Osteoblast (primary cell): Measurements from ENCODE around the gene ZG16B. TPM values are rescaled to one million over a fixed set of nuclear protein-coding genes. Genes with fewer than 3 reads are reported as not detected.

Experiments
- DNase-seq: peaks from one replicate; pipeline ENCODE4 v3.0.0; 2011; ENCODE audit warnings: low spot score, mixed read lengths; ENCODE audit not compliant: insufficient read length; ENCODE audit errors: missing footprints
- H2AFZ ChIP-seq: 2 replicates; pipeline ENCODE4 v1.6.0; 2011; ENCODE audit warnings: mild to moderate bottlenecking, low read length
- H3K27ac ChIP-seq: 2 replicates; pipeline ENCODE4 v1.5.1; 2011; ENCODE audit warnings: mild to moderate bottlenecking, low read depth, low read length, moderate library complexity
- H3K27me3 ChIP-seq: 2 replicates; pipeline ENCODE4 v1.6.0; 2012; ENCODE audit warnings: mild to moderate bottlenecking, control low read depth, inconsistent platforms, low read length, moderate library complexity; ENCODE audit not compliant: insufficient read depth
- H3K36me3 ChIP-seq: 2 replicates; pipeline ENCODE4 v1.5.1; 2011; ENCODE audit warnings: mild to moderate bottlenecking, low read length, control low read depth, moderate library complexity; ENCODE audit not compliant: insufficient read depth
- H3K4me1 ChIP-seq: 2 replicates; pipeline ENCODE4 v1.5.1; 2011; ENCODE audit warnings: mild to moderate bottlenecking, low read length, control low read depth, moderate library complexity; ENCODE audit not compliant: insufficient read depth
- H3K4me2 ChIP-seq: 2 replicates; pipeline ENCODE4 v1.6.0; 2011; ENCODE audit warnings: mild to moderate bottlenecking, low read length; ENCODE audit not compliant: insufficient read depth
- H3K4me3 ChIP-seq: fragments of 200-600 bp; sonication (generic); 3 replicates; pipeline ENCODE4 v1.5.1; 2012; ENCODE audit warnings: mild to moderate bottlenecking, low read length, inconsistent platforms; ENCODE audit not compliant: insufficient read depth
- H3K79me2 ChIP-seq: 2 replicates; pipeline ENCODE4 v1.6.0; 2012; ENCODE audit warnings: mild to moderate bottlenecking, low read length, control low read depth, inconsistent platforms; ENCODE audit not compliant: insufficient read depth
- H3K9me3 ChIP-seq: 2 replicates; pipeline ENCODE4 v1.5.1; 2011; ENCODE audit warnings: low read depth, low read length, control low read depth
- H4K20me1 ChIP-seq: 2 replicates; pipeline ENCODE4 v1.6.0; 2012; ENCODE audit warnings: mild to moderate bottlenecking, low read length, control low read depth; ENCODE audit not compliant: insufficient read depth
- CTCF ChIP-seq: IDR thresholded peaks from 2 replicates; pipeline ENCODE4 v1.5.1; 2011; ENCODE audit warnings: mild to moderate bottlenecking, low read depth, low read length, moderate library complexity; ENCODE audit errors: extremely low read depth
- total RNA-seq: library from RNA; depleted of rRNA; stranded (reverse); fragments of >200 nt; gene quantifications from 2 replicates; pipeline ENCODE4 v1.2.3, GENCODE V29; 2012

ZG16B gene
- total RNA-seq, 1 donor = 1.4 TPM

GRCh38 chr16:2819179-2819938, 10.7 kb upstream of the ZG16B start:
- no peaks in the 10 kb centered on the region for H3K4me1 ChIP-seq
- no peaks in the 10 kb centered on the region for H4K20me1 ChIP-seq
- H3K36me3 ChIP-seq = no peaks in the 10 kb centered on the region
- peak; percentile 58 for DNase-seq
- H3K9me3 ChIP-seq = no peaks in the 10 kb centered on the region
- no peak overlapping the region for H2AFZ ChIP-seq
- no peak overlapping the region for H3K27ac ChIP-seq
- TF ChIP-seq CTCF = no peak
- H3K79me2 ChIP-seq = no peaks in the 10 kb centered on the region
- peaks cover 31% of the 10 kb centered on the region for H3K27me3 ChIP-seq
- H3K4me2 ChIP-seq = no peak overlapping the region
- H3K4me3 ChIP-seq = no peak overlapping the region

GRCh38 chr16:2819939-2820835, 9.9 kb upstream of the ZG16B start:
- Histone ChIP-seq H2AFZ (no peak overlapping the region), H4K20me1 (no peaks in the 10 kb centered on the region), H3K27ac (no peak overlapping the region), H3K4me3 (no peak overlapping the region), H3K79me2 (no peaks in the 10 kb centered on the region), H3K4me1 (no peaks in the 10 kb centered on the region), H3K9me3 (no peaks in the 10 kb centered on the region), H3K36me3 (no peaks in the 10 kb centered on the region), H3K4me2 (no peak overlapping the region), H3K27me3 (peaks cover 27% of the 10 kb centered on the region)
- TF ChIP-seq CTCF = no peak
- DNase-seq = peak; percentile 65

- no peaks in the 10 kb centered on the region for H3K36me3 ChIP-seq
- H3K79me2 ChIP-seq = no peaks in the 10 kb centered on the region
- no peak overlapping the region for H3K27ac ChIP-seq
- no peaks in the 10 kb centered on the region for H3K4me1 ChIP-seq
- no peaks in the 10 kb centered on the region for H3K9me3 ChIP-seq
- H4K20me1 ChIP-seq = no peaks in the 10 kb centered on the region
- no peak for TF ChIP-seq CTCF
- peak; percentile 73 for DNase-seq
- no peak overlapping the region for H3K4me3 ChIP-seq
- H3K4me2 ChIP-seq = no peak overlapping the region
- peaks cover 19% of the 10 kb centered on the region for H3K27me3 ChIP-seq
- no peak overlapping the region for H2AFZ ChIP-seq
Observed at GRCh38 chr16:2820836-2821486, 9.1 kb upstream of the ZG16B start.
